ENCODE measurements around the gene WDR91. TPM values are rescaled to one million over a fixed set of nuclear protein-coding genes. Genes with fewer than 3 reads are reported as not detected.

Gene WDR91
- total and polyA plus RNA-seq, 8 donors, result 17.8 to 47.9 (median 26.5) TPM

DNA sequence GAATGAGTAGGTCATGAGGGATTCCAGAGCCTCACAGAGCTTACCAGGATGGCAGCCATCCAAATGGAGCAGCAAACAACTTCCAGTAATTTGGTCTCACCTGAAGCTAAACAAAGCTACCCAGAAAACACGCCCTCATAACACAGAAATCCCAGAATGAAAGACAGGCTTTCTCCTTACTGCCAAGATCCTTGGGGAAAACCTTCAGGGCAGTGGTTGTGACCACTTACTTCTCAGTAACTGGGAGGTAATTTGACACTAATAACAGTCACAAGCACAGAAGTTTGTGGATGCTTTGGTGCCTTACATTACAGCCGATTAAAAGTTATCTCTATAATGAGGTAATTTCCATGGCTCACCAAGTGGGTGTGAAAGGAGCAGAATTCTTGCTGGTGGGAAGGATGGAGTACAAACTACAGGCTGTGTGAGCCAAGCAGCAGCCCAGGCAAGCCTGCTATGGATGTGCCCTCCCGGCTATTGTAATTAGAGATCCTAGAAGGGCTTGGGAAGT is 10.4 kb downstream of the WDR91 start:
- H3K9me3 ChIP-seq, result no peaks in the 10 kb centered on the region
- H3K27me3 ChIP-seq, result no peaks in the 10 kb centered on the region
- intact Hi-C loops (cut with DNase I), result no loop called here
- DNase-seq (peak in 2 of 6 donors; percentile 57 to 63), FAIRE-seq (no peak), ATAC-seq (peak in 3 of 4 donors; percentile 37 to 61 (median 49))
- H3K4me1 ChIP-seq, result peaks cover 38 to 43% (median 41%) of the 10 kb centered on the region in 3 donors
- H3K4me3 ChIP-seq, result no peak overlapping the region
- peaks cover 0 to 63% (median 6%) of the 10 kb centered on the region in 3 donors for H3K36me3 ChIP-seq
- TF ChIP-seq, protein P1, sequence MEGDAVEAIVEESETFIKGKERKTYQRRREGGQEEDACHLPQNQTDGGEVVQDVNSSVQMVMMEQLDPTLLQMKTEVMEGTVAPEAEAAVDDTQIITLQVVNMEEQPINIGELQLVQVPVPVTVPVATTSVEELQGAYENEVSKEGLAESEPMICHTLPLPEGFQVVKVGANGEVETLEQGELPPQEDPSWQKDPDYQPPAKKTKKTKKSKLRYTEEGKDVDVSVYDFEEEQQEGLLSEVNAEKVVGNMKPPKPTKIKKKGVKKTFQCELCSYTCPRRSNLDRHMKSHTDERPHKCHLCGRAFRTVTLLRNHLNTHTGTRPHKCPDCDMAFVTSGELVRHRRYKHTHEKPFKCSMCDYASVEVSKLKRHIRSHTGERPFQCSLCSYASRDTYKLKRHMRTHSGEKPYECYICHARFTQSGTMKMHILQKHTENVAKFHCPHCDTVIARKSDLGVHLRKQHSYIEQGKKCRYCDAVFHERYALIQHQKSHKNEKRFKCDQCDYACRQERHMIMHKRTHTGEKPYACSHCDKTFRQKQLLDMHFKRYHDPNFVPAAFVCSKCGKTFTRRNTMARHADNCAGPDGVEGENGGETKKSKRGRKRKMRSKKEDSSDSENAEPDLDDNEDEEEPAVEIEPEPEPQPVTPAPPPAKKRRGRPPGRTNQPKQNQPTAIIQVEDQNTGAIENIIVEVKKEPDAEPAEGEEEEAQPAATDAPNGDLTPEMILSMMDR (IDR thresholded peaks at IDR 0.05), result no peak
- H3K27ac ChIP-seq, result peak overlapping the region in 2 of 4 donors; percentile 33 to 74
- WGBS, 2 donors, result 34 to 41% methylated on average over 3 of the region's 3 CpGs

DNA sequence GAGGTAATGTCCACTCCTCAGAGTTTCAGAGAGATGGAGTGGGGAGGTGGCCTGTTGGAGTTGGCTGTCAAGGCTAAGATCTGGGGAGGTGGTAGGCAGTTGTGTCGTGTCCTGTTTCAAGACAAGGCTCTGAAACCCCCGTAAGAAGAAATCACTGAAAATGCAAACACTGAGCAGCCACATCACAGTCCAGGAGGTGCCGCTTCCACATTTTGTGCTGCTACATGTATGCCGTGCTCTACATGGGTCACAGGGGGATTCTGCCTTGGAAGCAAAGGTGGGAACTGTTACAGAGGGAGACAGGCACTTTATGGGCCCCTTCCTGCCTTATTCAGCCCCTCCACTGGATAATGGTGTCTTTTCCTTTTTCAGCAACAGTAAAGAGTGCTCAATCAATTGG is 11.9 kb downstream of the WDR91 start:
- TF ChIP-seq, protein P1 (IDR thresholded peaks at IDR 0.05), result no peak
- 89 to 93% methylated on average over 4 of the region's 4 CpGs for WGBS, 2 donors
- no peak overlapping the region for H3K4me3 ChIP-seq
- H3K27me3 ChIP-seq, result no peaks in the 10 kb centered on the region
- DNase-seq (no peak), ATAC-seq (no peak), FAIRE-seq (no peak)
- peaks cover 0 to 74% (median 9%) of the 10 kb centered on the region in 3 donors for H3K36me3 ChIP-seq
- intact Hi-C loops (cut with DNase I), result no loop called here
- H3K4me1 ChIP-seq, result peaks cover 25 to 30% (median 28%) of the 10 kb centered on the region in 3 donors
- H3K9me3 ChIP-seq, result no peaks in the 10 kb centered on the region
- H3K27ac ChIP-seq, result no peak overlapping the region

DNA sequence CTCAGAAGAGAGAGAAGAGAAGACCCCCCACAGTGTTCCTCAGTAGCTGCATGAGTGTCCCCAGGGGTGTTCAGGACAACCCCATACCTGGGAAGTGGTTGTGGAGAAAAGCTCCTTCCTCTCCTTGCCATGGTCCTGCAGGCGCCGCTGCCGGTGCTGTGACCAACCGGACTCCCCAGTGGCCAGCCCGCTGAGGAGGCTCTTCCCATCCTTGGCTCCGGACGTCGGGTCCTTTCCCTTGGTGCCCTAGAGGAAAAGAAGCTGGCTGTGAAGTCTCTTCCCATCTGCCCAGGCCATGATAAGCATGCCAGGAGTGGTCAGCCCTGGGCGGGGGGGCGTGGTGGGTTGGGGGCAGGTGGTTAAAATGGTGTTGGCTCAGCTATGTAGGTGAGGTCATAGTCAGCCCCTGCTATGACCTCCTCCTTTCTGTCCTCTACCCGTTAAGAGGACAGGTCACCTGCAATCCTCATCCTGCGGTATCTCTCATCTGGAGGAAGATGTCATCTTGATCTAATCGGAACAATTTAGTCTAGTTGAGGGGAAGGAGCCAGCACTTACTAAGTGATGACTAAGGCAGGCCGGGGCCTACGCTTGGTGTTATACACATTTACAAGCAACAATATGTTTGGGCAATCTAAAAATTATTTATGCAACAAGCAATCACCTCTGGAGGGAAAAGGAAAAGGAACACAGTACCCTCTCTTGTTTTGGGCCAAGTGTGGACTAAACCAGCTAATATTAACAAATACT is 13.2 kb downstream of the WDR91 start:
- ATAC-seq (no peak), FAIRE-seq (no peak), DNase-seq (no peak)
- no peak overlapping the region for H3K27ac ChIP-seq
- H3K9me3 ChIP-seq, result no peaks in the 10 kb centered on the region
- intact Hi-C loops (cut with DNase I), result no loop called here
- TF ChIP-seq, protein P1 (IDR thresholded peaks at IDR 0.05), result no peak
- H3K4me1 ChIP-seq, result peaks cover 15 to 21% (median 20%) of the 10 kb centered on the region in 3 donors
- peaks cover 0 to 67% (median 9%) of the 10 kb centered on the region in 3 donors for H3K36me3 ChIP-seq
- H3K4me3 ChIP-seq, result no peak overlapping the region
- WGBS, 2 donors, result 94 to 95% methylated on average over 15 of the region's 15 CpGs
- H3K27me3 ChIP-seq, result no peaks in the 10 kb centered on the region

DNA sequence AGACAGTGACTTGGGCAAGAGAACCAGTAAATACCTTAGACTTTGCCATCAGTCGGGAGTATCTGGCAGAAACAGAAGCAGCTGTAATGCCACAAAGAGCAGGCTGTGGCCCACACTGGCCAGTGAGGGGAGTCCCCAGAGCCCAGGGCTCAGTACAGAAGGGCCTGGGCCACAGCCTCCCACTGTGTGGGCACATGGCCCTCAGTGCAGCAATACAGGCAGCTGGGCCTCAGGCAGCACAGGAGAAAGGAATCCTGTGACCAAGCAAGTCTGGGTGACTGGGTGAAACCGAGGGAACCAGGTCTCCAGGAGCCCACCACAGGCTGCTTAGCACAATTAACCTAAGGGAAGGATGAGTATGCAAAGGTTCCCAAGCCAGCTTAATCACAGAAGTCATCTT is 14.0 kb downstream of the WDR91 start:
- DNase-seq, result no peak
- 90 to 93% methylated on average over 2 of the region's 2 CpGs for WGBS, 2 donors
- TF ChIP-seq, protein P1 (IDR thresholded peaks at IDR 0.05), result no peak
- H3K36me3 ChIP-seq, result peaks cover 0 to 68% (median 11%) of the 10 kb centered on the region in 3 donors
- H3K27me3 ChIP-seq, result no peaks in the 10 kb centered on the region
- intact Hi-C loops (cut with DNase I), result no loop called here
- no peaks in the 10 kb centered on the region for H3K9me3 ChIP-seq
- H3K4me1 ChIP-seq, result peaks cover 7 to 20% (median 14%) of the 10 kb centered on the region in 3 donors
- no peak for FAIRE-seq
- no peak overlapping the region for H3K4me3 ChIP-seq
- no peak for ATAC-seq
- no peak overlapping the region for H3K27ac ChIP-seq

Data from pancreas (tissue), 10 donors.